Measurements from ENCODE around the gene DERL3.

Gene DERL3

DNA sequence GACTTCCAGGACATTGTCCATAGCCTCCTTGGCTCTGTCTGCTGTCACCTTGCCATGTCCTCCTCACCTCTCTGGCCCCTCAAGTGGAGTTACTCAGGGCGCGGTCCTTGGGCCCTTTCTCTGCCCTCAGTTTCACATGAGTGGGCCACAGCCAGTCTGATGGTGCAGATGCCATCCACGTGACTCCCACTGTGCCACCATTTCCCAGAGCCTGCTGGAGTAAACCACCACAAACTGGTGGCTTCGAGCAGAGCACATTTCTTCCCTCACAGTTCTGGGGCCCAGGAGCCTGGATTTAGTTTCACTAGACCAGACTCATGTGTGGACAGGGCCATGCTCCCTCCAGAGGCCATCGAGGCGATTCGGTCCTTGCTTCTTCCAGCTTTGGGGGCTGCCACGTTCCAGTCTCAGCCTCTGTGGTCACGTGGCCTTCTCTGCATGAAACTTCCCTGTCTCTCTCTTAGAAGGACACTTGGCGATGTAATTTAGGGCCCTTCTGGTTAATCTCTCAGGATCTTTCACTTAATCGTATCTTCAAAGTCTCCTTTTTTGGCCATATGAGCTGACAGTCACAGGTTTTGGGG lies 37.5 kb downstream of the DERL3 start:
- no peak for DNase-seq

DNA sequence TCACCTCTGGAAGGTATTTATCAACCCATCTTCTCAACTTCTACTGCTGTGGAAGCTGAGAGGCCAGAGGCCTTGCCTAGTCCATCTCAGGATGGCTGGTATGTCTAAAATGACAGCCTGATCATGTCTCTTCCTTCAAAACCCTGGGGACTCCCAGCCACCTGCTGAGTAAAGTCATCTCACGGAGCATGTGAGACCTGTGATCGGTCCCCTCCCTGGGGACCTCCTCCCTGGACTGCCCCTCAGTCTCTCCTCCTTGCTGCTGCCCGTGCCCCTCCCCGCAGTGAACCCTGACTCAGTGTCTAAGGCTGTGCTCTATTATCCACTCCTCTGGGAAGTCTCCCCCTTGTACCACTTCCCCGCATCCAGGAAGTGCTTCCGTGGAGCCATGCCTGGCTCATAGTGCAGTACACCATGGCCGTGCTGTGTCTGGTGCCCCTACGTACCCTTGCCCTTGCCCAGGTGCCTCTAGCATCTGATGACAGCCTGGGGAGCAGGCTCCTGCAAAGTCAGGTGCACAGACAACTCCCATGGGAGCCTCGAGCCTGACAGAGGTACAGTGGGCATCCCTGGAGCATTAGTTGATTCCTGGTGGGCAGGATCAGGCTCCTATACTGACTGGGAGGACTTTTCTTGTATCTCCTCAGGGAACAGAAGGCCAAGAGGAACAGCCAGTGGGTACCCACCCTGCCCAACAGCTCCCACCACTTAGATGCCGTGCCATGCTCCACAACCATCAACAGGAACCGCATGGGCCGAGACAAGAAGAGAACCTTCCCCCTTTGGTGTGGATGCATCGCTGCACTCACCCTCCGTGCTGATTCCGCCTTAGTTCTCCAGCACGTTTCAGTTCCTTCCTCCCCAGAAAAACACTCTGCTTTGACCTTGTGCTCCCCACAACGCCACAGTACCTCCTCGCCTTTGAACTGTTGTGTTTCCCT lies 38.2 kb downstream of the DERL3 start:
- DNase-seq = no peak

DNA sequence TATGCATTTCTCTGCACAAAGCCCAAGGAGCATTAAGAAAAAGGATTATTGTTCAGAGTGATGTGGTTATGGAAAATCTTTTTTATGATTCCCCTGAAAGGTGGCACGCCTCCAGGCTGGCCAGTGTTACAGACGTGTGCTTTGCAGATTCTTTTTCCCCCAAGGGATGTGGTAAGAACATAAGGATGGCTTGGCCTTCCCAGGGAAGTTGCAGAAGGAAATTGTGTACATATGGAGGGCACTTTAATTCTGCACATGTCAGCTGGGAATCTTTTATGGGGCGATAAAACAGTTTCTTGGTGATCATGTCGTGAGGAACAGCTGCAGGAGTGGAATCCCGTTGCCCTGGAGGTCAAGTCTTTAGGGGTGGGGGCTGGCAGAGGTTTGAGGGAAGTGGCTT lies 42.3 kb downstream of the DERL3 start:
- no peak for DNase-seq

DNA sequence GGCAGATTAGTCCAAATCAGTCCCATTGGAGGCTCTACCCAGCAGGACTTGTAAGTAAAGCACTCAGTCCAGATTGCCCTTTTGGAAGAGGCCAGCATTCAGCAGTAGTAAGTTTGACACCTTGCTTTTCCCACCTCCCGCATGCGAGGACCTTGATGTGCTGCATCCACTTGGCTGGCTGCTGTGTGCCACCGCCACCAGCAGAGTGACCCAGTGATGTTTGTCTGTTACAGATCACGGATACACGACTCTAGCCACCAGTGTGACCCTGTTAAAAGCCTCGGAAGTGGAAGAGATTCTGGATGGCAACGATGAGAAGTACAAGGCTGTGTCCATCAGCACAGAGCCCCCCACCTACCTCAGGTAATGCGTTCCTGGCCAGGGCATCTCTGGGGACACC lies 45.5 kb downstream of the DERL3 start:
- no peak for DNase-seq

DNA sequence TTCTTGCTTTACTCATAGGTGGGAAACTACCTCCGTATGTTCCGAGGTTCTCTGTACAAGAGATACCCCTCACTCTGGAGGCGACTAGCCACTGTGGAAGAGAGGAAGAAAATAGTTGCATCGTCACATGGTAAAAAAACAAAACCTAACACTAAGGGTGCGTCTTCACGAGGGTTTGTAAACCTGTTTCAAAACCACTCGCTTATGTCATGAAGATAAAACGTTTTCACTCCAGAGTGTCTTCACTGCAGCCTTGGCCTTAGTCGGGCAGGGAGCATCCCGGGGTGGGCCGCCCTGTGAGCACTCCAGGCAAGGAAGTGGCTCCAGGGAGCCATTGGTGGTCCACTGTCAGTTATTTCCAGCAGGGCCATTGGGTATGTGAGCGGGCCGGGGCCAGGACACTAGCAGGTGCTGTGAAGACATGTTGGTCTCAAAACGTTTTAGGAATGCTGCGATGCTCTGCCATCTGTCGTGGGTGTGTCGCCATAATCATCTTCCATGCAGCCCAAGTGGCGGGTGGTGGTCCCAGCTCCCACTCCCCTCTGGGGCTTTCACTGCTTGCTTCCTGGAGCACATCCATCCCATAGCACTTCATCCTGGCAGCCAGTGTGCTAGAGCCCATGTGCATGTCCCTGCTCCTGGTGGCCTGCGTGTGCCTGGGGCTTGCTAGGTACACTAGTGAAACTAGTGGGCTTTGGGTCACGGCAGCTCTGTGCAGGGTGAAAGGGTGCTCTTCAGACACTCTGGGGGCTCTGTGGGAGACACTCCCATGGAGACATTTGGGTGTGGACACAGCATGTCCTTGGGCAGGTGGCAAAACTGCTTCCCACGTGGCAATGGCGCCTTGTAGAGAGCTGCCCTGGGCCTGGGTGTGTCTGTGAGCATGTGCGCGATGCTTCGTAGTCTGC lies 46.8 kb downstream of the DERL3 start:
- no peak for DNase-seq

DNA sequence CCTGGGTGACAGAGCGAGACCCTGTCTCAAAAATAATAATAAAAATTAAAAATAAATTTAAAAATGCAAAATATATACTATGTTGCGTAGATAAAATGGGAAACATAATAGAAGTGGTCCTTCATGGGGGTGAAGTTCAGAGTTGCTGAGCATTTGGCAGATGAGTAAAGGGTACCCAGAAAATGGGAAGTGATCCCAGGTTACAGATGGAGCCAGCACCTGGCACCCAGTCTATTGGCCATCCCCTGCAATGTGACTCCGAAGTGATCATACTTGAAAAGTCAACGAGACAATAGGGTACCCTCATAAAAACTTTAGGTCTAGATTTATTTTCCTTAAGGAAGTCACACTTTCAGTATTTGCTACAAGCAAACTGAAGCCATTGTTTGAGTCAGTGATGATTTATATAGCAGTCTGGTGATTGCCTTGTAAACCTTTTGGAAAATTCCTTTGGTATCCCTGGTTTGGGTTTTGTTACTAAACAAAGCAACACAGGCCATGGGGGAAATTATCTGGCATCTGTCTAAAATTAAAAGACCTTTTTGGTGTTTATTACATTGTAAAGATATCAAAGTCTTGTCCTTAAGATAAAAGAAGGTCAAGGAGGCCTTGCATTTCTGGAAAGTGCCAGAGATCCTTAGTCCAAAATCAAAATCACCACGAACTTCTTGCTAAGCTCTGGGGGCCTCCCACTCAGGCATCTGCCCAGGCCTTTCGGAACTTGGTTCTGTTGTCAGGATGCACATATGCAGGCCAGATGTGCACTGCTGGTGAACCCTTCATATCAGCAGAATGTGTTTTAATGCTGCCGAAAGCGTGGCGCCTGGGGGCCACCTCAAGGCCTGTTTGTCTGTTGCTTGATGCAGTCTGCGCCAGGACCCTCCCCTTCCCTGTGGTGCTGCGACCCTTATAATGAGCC lies 47.7 kb downstream of the DERL3 start:
- no peak for DNase-seq

DNA sequence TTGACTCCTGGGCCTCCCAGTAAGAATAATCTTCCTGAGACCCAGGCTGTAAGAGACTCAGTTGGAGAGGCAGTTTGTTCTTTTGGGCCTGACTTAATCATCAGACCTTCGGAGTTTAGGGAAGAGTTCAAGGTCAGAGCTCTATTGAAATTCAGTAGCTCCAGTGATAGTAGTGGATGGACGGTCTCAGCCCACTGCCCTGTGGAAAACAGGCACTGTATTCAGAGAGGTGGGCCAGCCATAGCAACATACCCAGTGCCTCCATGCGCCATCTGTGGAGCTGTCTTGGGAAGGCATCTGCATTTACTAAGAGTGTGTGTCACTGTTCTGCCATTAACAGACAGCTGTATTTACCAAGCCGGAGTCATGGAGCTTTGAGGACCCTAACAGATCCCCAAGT lies 49.2 kb downstream of the DERL3 start:
- DNase-seq = no peak

DNA sequence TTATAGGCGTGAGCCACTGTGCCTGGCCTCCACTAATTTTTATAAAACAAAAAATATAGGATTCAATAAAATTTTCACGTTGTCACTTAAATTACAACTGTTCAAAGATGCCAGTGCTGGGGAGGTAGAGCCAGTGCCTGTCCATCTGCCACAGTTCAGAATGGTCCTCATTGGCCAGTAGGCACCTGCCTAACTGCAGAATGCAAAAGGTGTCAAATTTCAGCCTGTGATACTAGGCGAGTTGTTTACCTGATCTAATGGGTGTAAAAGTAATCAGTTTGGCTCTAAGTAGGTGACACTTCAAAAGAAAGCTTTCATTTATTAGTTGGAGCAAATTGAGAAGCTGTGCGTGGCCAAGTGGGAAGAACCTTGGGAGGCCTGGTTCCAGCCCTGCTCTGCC lies 49.7 kb downstream of the DERL3 start:
- no peak for DNase-seq

DNA sequence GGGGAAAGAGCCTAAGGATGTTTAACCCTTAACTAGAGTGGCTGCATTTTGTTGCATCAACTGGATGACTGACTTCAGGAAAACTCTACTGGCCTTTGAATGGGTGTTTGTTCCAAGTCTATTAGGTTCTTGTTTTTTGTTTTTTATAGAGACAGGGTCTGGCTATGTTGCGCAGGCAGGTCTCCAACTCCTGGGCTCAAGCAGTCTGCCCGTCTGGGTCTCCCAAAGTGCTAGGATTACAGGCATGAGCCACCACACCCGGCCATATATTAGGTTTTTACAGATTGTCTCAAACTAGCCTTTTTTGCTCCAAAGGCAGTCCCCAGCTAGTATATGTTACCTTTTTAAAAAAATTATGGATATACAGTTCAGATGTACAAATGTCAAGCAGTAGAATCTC lies 50.9 kb downstream of the DERL3 start:
- DNase-seq = no peak

DNA sequence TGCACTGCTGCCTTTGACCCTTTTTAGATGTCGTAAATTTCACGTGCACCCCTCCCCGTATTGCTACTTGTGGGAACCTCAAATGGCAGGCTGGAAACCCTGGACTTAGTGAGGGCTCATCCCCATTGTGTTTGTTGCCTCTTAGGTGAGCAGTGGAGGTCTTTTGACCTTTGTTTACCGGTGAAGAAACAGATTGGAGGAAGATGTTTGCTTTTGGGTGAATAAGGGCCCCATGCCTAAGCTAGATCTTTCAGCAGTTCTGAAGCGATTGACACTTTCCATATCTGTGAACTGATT lies 51.3 kb downstream of the DERL3 start:
- no peak for DNase-seq

DNA sequence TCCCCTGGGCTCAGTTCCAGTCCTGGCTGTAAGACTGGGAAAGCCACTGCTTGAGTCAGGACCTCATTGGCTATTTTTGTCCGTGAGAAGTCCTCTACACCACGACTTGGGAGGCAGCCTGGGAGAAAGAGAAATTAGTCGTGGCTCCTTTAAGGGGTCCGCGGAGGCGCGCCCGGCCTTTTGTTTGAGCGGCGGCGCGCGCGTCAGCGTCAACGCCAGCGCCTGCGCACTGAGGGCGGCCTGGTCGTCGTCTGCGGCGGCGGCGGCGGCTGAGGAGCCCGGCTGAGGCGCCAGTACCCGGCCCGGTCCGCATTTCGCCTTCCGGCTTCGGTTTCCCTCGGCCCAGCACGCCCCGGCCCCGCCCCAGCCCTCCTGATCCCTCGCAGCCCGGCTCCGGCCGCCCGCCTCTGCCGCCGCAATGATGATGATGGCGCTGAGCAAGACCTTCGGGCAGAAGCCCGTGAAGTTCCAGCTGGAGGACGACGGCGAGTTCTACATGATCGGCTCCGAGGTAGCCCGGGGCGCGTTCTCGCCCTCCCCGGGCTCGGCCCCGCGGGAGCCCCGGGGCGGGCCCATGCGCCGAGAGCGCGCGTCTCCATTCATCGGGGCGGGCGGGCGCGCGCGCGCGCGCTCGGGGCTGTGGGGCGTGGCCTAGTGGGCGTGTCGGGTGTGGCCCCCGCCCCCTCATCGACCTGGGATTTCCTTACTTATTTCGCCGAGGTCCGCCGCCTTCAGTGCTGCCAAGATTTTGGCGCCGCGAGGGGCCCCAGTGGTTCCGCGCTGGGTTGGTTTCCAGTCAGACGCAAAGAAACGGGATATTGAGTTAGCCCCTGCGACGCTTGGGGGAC lies 51.8 kb downstream of the DERL3 start, which contains the start of gene SMARCB1:
SMARCB1 (plus strand) TSS at position 215 of the 848 bp plus-strand sequence; CDS start at position 419, 204 bp downstream.
- peak; percentile 76 to 93 (median 87) for DNase-seq

DNA sequence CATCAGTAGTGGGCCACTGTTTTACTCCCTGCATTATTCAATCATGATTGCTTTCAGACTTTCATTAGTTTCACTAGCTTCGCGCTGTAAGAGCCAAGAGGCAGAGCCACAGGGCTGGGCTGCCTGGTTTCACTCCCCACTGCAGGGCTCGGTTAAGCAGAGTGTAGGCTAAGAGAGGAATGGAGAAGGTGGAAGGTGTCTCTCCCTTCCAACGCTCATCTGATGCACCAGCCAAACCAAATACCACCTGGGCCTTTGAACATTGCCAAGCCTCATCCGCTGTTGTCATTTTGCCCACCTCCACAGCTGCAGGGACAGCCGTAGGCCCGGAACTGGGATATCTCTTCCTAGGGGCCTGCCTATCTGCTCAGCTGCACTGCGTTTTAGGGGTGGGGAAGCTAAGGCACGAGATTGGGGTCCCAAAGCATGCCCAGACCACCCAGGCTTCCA lies 52.5 kb downstream of the DERL3 start:
- peak in 4 of 6 experiments; percentile 4 to 67 (median 32) for DNase-seq

Measured in stimulated activated naive CD4-positive, alpha-beta T cell (primary cell).